HuH-7.5 (cell line): ENCODE results near the gene MRPS15.
"Not testable (repeated sequence)": the region's sequence is repeated elsewhere in the genome, so short reads cannot be mapped to it uniquely, and the experiment has no call there.

ENCODE experiments used
- DNase-seq: peaks from one replicate; pipeline ENCODE4 v3.0.0; 2011; ENCODE audit warnings: low spot score

The MRPS15 gene

DNA sequence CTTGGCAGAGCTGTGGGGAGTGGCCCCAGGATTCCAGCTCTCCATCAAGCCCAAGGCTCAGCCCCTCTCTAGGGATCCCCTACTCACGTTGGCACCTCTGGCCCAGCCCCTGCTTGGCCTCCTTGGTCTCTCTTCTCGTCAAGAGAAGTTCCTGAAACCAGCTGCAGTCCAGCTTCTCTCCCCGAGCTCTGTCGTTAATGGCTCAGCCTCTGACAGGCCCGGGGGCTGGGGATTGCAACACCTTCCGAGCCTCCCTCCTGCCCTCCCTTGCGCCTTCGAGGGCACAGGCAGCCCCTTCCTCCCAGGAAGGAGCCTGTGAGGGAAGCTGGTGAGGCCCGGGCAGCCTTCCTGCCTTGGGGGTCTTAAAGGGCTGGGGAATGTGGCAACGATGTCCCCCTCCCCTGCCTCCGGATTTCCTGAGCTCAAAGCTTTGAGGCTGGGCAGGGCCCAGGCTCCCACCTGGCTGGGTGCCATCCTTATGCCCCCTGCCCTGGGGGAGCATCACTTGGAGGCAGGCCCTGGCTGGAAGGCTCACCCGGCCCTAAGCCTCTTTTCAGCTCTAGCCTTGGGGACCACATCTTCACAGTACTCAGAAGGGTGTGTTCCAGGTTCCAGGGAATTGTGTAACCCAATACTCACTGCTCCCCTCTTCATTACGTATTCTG, 18.7 kb upstream of the MRPS15 start, which contains the start of gene CSF3R:
TSS of gene CSF3R (minus strand) at position 190 of the 665 bp plus-strand sequence. CDS start 3,417 bp downstream, outside the sequence.
- no peak for DNase-seq

DNA sequence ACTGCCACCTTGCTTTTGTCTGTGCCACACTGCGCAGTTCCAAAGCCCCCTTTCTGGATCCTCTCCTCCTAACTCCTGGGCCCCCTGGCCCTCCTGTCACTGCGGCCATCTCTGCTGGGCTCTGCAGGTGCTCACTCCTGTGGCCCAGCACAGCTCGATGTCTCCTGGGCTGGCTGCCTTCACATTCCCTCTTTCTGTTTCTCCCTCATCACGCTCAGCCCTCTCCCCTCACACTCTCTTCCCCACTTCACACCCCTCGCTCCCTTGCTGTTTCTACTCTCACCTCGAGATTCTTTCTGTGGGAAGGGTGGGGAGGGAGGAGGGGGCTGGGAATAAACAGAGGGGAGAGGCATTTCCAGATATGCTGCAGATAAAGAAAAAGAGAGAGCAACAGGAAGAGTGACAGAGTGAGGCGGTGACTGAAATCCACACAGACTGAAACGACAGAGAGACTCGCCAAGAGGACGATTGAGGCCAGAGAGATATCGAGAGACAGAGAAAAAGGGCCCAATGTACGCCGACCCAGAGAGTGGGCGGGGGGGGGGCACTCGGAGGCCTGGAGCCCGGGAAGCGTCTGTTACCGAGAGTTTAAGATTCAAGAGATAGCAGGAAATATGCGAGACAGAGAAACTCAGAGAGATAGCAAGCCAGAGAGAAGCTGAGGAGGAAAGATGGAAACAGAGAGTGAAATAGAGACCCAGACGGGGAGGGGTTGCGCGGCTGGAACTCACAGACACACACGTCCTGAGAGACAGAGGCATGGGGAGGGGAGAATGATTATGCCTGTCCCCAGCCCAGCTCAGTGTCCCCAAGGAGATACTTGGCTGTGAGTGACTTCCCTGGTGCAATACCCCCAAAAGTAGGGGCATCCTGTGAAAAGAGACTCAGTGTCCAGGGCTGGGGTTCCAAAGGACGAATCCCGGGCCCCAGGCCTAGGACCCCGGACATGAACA, 17.9 kb upstream of the MRPS15 start:
- DNase-seq, result no peak

- no peak for DNase-seq
Measured at GRCh38 chr1:36481091-36481490, 16.9 kb upstream of the MRPS15 start.

- no peak for DNase-seq
Measured at GRCh38 chr1:36480161-36480560, 16.0 kb upstream of the MRPS15 start.

- no peak for DNase-seq
Measured at GRCh38 chr1:36479505-36480051, 15.4 kb upstream of the MRPS15 start.

GRCh38 chr1:36477615-36478014, 13.4 kb upstream of the MRPS15 start:
- not testable (repeated sequence) for DNase-seq

DNA sequence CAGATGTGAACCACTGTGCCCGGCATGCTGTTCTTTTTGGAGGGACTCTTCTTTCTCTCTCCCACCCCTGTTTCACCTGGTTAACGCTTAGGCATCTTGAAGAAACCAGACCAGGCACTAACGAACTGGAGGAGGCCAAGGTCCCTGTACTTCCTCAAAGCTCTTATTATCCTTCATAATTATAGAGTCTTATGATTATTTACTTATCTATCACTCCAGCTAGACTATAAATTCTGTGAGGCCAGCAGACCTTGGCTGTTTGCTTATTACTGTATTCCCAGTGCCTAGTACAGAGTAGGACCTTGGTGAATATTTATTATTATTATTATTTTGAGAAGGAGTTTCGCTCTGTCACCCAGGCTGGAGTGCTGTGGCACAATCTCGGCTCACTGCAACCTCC, 12.8 kb upstream of the MRPS15 start:
- no peak for DNase-seq

- DNase-seq, result no peak
Measured at GRCh38 chr1:36475910-36476604, 11.9 kb upstream of the MRPS15 start.

GRCh38 chr1:36475341-36475740, 11.2 kb upstream of the MRPS15 start:
- no peak for DNase-seq

DNA sequence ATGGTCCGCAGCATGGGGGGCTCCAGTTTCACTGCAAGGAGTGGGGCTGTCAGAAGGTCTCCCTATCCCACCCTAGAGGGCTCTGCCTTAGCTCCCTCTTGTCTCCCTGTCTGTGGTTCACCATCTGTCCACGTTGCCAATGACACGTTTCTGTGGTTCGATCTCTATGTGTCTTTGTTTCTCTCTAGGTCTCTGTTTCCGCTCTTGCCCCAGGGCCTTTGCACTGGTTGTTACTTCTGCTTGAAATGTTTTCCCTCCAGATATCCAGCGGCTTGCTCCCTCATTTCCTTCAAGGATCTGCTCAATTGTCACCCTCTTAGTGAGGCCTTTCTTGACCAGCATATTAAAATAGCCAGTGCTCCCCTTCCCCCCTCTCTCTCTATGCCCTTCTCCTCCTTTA, 8.5 kb upstream of the MRPS15 start:
- no peak for DNase-seq

DNA sequence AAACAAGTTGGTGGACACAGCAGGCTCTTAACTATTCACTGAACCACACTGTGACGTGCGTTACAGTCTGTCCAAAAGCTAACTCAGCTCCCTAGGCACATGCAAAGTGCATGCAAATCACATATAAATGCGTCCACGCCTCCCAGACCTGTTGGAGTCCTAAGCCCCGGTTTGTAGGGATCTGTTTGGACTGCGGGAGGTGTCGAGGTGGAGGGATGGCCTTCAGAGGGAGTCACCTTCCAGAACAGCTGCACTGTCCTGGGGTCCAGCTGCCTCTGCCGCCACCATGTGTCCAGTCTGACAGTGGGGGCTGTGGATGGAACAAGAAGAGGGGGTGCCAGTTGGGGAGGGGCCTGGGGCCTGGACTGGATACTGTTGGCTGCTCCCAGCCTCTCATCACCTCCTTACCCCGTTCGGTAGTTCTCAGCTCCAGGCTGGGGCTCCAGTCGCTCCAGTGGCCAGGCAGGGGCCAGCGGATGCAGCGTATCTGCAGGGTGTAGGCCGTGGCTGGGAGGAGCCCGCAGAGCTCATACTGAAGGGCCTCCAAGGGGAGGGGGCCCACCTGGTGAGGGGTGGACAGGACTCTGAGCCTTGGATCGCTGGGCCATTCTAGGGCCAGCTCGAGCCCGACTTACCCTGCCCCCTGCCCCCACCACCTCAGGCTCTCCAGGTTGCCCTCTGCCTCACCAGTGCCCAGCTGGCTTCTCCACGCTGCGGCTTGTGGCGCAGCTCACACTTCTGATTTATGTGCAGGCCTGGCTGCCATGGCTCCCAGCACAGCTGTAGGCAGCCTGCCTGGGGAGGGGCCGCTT, 7.9 kb upstream of the MRPS15 start:
- DNase-seq, result no peak

DNA sequence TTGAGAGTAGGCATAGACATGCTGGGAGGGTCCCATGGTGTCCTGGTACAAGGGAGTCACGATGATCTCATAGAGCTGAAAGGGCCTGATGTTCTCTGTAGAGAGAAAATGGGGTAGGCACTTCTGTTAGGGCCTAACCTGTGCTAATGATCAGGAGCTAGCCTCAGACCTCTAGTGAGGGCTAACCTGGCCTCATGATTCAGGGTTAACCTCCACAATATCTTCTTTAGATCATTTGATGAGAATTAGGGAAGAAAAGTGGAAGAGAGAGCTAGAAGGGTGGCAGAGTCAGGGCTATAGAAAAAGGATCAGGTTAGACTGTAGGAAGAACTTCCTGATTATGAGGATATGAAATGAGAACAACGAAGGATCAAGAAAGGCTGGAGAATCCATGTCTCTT, 5.0 kb upstream of the MRPS15 start:
- no peak for DNase-seq

- no peak for DNase-seq
Measured at GRCh38 chr1:36467700-36468455, 3.7 kb upstream of the MRPS15 start.

DNA sequence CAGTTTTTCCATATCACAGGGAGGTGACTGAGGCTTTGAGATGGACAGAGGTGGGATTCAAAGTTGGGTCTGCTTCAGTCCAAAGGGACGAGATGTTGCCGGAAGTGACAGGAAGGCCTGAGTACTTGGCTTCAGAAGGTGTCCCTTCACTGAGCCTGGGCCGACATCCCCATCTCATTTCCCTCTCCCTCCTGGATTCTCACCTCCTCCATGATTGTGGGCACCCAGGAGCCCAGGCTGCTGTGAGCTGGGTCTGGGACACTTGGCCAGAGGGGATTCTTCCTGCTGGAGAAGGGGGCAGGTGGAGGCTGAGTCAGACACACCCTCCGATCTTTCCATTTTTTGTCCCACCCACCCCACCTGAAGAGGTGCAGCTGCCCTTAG, 2.8 kb upstream of the MRPS15 start:
- no peak for DNase-seq

- DNase-seq, result no peak
Measured at GRCh38 chr1:36466370-36467026, 2.3 kb upstream of the MRPS15 start.

DNA sequence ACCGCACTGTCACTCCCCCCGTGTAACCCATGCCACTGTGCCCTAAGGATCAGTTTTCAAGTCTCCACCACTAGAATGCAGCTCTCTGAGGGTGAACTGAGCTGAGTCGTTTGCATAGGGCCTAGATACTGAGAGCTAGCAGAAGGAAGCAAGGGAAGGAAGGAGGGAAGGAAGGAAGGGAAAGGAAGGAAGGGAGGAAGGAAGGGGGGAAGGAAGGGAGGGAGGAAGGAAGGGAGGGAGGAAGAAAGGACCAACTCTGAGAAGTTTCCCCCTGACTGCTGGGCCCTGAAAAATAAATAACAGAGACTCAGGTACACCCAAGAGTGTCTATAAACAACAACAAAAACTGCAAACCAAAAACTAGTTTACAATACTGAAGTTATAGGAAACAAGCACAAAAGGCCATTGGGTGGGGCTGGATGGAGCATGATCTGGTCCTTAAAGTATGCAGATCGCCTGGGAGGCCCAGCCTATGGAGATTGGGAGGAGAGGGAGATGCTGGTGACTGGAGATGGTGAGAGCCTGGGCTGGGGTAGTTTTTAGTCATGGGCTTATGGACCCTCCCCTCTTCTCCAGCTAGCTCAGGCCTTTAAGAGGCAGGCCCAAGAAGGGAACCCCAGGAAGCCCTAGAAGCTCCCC, 1.7 kb upstream of the MRPS15 start:
- DNase-seq, result no peak

DNA sequence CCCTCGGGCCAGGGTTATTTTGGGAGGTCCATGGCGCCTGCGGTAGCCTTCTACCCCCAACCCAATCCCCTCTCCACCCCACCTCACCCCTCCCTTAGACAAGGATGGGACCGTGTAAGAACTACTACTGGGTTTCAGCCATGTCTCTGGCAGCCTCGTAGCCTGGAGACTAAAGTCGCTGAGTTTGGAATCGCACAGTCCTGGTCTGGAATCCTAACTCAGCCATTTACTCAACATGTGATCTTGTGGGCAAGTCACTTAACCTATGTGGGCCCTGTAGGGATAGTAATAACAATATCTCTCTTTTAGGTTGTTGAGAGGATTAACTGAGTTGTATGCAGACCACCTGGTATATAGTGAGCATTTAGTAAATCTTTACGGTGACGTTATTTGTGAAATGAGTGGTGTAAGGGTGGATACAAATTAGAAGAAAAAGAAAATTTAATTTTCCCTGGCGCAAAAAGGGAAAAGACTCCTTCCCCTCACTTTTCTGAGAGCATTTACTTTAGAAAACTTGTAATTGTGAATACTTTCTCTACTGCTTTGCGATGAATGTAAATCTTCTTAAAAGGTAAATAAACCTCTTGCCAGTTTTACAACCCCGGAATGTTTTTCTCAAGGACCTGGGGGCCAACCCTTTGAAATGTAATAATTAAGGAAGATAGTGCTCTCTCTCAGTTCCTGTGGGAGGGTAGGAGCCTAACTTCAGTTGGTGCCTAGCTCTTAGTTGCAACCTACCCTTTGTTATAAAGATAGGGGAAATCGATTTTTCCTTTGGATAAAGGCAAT, 615 bp upstream of the MRPS15 start:
- DNase-seq, result no peak

DNA sequence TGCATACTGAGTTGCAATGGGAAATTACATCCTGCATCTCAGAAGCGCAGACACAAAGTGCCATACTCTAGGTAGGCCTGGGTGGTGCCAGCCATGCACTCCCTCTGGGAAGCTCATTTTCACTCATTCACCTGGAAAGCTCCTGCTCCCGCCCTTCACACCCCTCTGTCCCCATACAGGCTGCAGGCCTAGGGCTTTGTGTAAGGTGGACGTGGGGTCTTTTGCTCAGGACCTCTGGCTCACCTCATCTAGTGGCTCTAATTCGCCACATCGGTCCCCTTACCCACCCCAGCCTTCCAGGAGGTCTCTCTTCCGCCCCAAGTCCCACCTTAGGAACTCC, 751 bp downstream of the MRPS15 start:
- no peak for DNase-seq

- no peak for DNase-seq
Measured at GRCh38 chr1:36458910-36459309, 5.3 kb downstream of the MRPS15 start.
